ENCODE measurements around the gene ZNF396. TPM values are rescaled to one million over a fixed set of nuclear protein-coding genes. Genes with fewer than 3 reads are reported as not detected.
A peak's percentile ranks its signal among the peaks of the same experiment; 100 is the strongest.

The ZNF396 gene
- total RNA-seq, 2 donors from 2014 or later = 0.30 to 0.94 TPM

GRCh38 chr18:35409911-35410310, 32.8 kb upstream of the ZNF396 start:
- H3K4me3 ChIP-seq = no peak overlapping the region
- no peak for DNase-seq (ENCODE audit: low spot score)
- H3K27me3 ChIP-seq = no peaks in the 10 kb centered on the region
- H3K4me1 ChIP-seq = no peaks in the 10 kb centered on the region
- no peaks in the 10 kb centered on the region for H3K9me3 ChIP-seq
- no peaks in the 10 kb centered on the region for H3K36me3 ChIP-seq
- no peak for TF ChIP-seq CTCF (IDR thresholded peaks at IDR 0.05)
- no peak overlapping the region for H3K27ac ChIP-seq

- Histone ChIP-seq H3K36me3 (no peaks in the 10 kb centered on the region), H3K27me3 (no peaks in the 10 kb centered on the region), H3K9me3 (no peaks in the 10 kb centered on the region), H3K27ac (no peak overlapping the region), H3K4me3 (no peak overlapping the region), H3K4me1 (no peaks in the 10 kb centered on the region)
- no peak for DNase-seq (ENCODE audit: low spot score)
- no peak for TF ChIP-seq CTCF (IDR thresholded peaks at IDR 0.05)
These were observed 31.7 kb upstream of the ZNF396 start for GRCh38 chr18:35408843-35409261.

GRCh38 chr18:35407871-35408481, 30.8 kb upstream of the ZNF396 start:
- peak; percentile 70 to 87 for TF ChIP-seq CTCF (IDR thresholded peaks at IDR 0.05)
- no peak for DNase-seq (ENCODE audit: low spot score)

GRCh38 chr18:35406666-35407065, 29.5 kb upstream of the ZNF396 start:
- H3K9me3 ChIP-seq = no peaks in the 10 kb centered on the region
- no peak overlapping the region for H3K27ac ChIP-seq
- no peak overlapping the region for H3K4me3 ChIP-seq
- no peaks in the 10 kb centered on the region for H3K4me1 ChIP-seq
- DNase-seq (ENCODE audit: low spot score) = no peak
- no peaks in the 10 kb centered on the region for H3K36me3 ChIP-seq
- TF ChIP-seq CTCF (IDR thresholded peaks at IDR 0.05) = no peak
- H3K27me3 ChIP-seq = no peaks in the 10 kb centered on the region

More at GRCh38 chr18:35407871-35408481, 30.8 kb upstream of the ZNF396 start:
- no peaks in the 10 kb centered on the region for H3K9me3 ChIP-seq
- no peaks in the 10 kb centered on the region for H3K27me3 ChIP-seq
- no peaks in the 10 kb centered on the region for H3K36me3 ChIP-seq
- H3K4me1 ChIP-seq = no peaks in the 10 kb centered on the region
- no peak overlapping the region for H3K27ac ChIP-seq
- H3K4me3 ChIP-seq = no peak overlapping the region

GRCh38 chr18:35397976-35398375, 20.8 kb upstream of the ZNF396 start:
- TF ChIP-seq CTCF (IDR thresholded peaks at IDR 0.05) = no peak
- DNase-seq (ENCODE audit: low spot score) = no peak
- Histone ChIP-seq H3K4me3 (no peak overlapping the region), H3K4me1 (no peaks in the 10 kb centered on the region), H3K27ac (no peak overlapping the region), H3K9me3 (no peaks in the 10 kb centered on the region), H3K36me3 (no peaks in the 10 kb centered on the region), H3K27me3 (no peaks in the 10 kb centered on the region)

- H3K4me3 ChIP-seq = no peak overlapping the region
- no peak for TF ChIP-seq CTCF (IDR thresholded peaks at IDR 0.05)
- DNase-seq (ENCODE audit: low spot score) = no peak
- no peaks in the 10 kb centered on the region for H3K27me3 ChIP-seq
- H3K9me3 ChIP-seq = peaks cover 0 to 5% of the 10 kb centered on the region in 2 donors
- H3K36me3 ChIP-seq = no peaks in the 10 kb centered on the region
- no peak overlapping the region for H3K27ac ChIP-seq
- peaks cover 0 to 3% of the 10 kb centered on the region in 2 donors for H3K4me1 ChIP-seq
These were observed 16.6 kb upstream of the ZNF396 start for GRCh38 chr18:35393716-35394115.

Data from right atrium auricular region (tissue), 2 donors.